Bronchial epithelial cell (primary cell): ENCODE results near the gene ADAMTS12. TPM values are rescaled to one million over a fixed set of nuclear protein-coding genes. Genes with fewer than 3 reads are reported as not detected.

Experiments used
- DNase-seq: peaks from one replicate; pipeline ENCODE4 v3.0.0-alpha.2; 2010; ENCODE audit warnings: low read depth
- FAIRE-seq: peaks from 2 replicates; lab custom pipeline; 2011; peaks lifted over from hg19 to GRCh38; lab: Jason Lieb, UNC
- H3K27me3 ChIP-seq: 2 replicates; pipeline ENCODE4 v1.5.1; 2011; ENCODE audit warnings: low read length; ENCODE audit not compliant: control insufficient read depth, insufficient read depth
- H3K36me3 ChIP-seq: 2 replicates; pipeline ENCODE4 v1.5.1; 2011; ENCODE audit warnings: low read length; ENCODE audit not compliant: control insufficient read depth, insufficient read depth
- H3K4me3 ChIP-seq: 2 replicates; pipeline ENCODE4 v1.5.1; 2011; ENCODE audit warnings: mild to moderate bottlenecking, low read depth, low read length, control low read depth
- total RNA-seq: library from RNA; depleted of rRNA; stranded (reverse); fragments of >200 nt; gene quantifications from 2 replicates; pipeline ENCODE4 v1.2.1, GENCODE V29; 2014
- TF ChIP-seq, protein P1 (sequence below): IDR thresholded peaks from 2 replicates; pipeline ENCODE4 v1.5.1; 2011; ENCODE audit warnings: mild to moderate bottlenecking, moderate library complexity, low read length, control low read depth, inconsistent platforms; ENCODE audit not compliant: insufficient read depth, severe bottlenecking

Gene ADAMTS12
- total RNA-seq, 1 donor from 2014 or later = 0.26 TPM

DNA sequence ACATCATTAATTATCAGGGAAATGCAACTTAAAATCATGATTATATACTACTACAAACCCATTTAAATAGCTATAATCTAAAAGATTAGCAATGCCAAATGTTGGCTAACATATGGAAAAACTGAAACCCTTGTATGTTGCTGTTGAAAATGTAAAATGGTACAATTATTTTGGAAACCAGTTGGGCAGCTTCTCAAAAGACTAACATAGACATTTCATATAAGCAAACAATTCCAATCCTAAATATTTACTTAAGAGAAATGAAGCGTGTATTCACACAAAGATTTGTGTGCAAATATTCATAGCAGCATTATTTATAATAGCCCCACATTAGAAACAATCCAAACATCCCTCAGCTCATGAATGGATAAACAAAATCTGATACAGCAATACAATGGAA is 106.2 kb downstream of the ADAMTS12 start:
- TF ChIP-seq, protein P1, sequence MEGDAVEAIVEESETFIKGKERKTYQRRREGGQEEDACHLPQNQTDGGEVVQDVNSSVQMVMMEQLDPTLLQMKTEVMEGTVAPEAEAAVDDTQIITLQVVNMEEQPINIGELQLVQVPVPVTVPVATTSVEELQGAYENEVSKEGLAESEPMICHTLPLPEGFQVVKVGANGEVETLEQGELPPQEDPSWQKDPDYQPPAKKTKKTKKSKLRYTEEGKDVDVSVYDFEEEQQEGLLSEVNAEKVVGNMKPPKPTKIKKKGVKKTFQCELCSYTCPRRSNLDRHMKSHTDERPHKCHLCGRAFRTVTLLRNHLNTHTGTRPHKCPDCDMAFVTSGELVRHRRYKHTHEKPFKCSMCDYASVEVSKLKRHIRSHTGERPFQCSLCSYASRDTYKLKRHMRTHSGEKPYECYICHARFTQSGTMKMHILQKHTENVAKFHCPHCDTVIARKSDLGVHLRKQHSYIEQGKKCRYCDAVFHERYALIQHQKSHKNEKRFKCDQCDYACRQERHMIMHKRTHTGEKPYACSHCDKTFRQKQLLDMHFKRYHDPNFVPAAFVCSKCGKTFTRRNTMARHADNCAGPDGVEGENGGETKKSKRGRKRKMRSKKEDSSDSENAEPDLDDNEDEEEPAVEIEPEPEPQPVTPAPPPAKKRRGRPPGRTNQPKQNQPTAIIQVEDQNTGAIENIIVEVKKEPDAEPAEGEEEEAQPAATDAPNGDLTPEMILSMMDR = no peak
- Histone ChIP-seq H3K36me3 (no peaks in the 10 kb centered on the region), H3K27me3 (no peaks in the 10 kb centered on the region), H3K4me3 (no peak overlapping the region)
- FAIRE-seq (no peak), DNase-seq (no peak)

DNA sequence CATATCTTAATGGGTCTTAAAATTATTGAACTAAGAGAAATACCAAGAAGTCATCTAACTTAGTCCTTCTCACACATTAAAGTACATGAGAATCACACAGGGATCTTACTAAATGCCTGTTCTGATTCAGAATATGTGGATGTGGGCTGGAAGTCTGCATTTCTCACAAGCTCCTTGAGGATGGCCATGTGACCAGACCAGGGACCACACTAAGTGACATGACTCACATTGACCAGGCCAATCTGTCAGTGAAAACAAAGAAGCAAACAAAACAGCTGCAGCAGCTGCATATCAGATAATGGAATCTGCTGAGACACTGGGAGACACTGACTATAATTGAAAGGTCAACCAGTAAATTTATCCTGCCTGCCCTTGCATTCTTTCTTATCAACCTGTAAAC is 110.5 kb downstream of the ADAMTS12 start:
- TF ChIP-seq, protein P1 = no peak
- Histone ChIP-seq H3K4me3 (no peak overlapping the region), H3K36me3 (no peaks in the 10 kb centered on the region), H3K27me3 (no peaks in the 10 kb centered on the region)
- FAIRE-seq (no peak), DNase-seq (no peak)

DNA sequence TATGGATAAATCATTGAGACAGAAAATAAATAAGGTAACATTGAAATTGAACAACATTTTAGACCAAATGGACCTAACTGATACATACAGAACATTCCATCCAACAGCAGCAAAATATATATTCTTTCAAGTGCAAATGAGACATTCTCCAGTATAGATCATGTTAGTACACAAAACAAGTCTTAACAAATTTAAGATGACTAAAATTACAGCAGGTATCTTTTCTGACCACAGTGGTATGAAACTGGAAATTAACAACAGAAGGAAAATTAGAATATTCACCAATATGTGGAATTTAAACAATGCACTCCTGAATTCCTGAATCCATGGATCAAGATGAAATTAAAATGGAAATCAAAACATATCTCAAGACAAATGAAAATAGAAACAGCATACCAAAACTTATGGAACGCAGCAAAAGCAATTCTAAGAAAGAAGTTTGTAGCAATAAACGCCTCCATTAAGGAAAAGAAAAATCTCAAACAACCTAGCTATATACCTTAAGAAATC is 115.6 kb downstream of the ADAMTS12 start:
- FAIRE-seq (no peak), DNase-seq (peak; percentile 11)
- H3K27me3 ChIP-seq = no peaks in the 10 kb centered on the region
- no peaks in the 10 kb centered on the region for H3K36me3 ChIP-seq
- H3K4me3 ChIP-seq = no peak overlapping the region
- TF ChIP-seq, protein P1 = no peak

DNA sequence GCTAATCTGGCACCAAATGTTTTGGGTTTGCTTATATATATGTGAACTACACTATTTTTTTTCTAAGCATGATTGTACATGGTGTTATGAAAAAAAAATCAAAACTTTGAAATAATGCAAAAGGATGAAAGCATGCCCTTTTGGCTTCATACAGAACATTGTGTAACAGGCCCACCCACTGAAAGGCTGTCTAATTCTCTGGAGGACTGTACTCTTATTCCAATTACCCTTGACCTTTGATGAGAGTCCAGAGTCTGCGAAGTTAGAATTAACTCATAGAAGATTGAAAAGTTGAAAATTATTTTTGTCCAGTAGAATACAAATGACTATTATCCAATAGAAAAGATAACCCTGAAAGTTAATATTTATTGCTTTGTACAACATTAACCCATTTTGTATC is 117.4 kb downstream of the ADAMTS12 start:
- Histone ChIP-seq H3K27me3 (no peaks in the 10 kb centered on the region), H3K4me3 (no peak overlapping the region), H3K36me3 (no peaks in the 10 kb centered on the region)
- DNase-seq (no peak), FAIRE-seq (no peak)
- TF ChIP-seq, protein P1 = no peak

DNA sequence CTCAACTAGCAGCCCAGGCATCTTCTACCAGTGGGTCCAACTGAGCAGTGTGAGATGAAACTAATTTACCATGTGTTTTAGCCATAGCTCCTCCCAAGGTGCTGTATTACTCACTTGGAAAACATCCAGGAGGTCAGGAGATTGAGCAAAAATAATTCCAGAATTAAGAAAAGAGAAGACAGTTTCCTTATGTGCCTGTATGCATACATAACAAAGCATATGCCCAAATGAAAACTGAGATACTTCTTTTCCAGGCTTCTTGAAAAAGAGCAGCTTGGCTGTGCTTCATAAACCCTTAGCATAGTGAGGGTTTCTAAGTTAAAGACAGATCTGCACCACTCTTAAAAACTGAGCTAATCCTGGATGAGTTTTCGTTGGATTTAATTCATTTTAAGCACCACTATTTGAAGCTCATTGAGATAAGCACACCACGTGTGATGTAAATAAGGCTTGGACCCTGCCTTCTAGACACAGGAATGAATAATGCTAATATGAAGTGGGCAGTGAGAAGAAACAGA is 119.4 kb downstream of the ADAMTS12 start:
- peak; percentile 42 for DNase-seq
- no peak overlapping the region for H3K4me3 ChIP-seq
- TF ChIP-seq, protein P1 = no peak
- H3K27me3 ChIP-seq = no peaks in the 10 kb centered on the region
- no peak for FAIRE-seq
- no peaks in the 10 kb centered on the region for H3K36me3 ChIP-seq

DNA sequence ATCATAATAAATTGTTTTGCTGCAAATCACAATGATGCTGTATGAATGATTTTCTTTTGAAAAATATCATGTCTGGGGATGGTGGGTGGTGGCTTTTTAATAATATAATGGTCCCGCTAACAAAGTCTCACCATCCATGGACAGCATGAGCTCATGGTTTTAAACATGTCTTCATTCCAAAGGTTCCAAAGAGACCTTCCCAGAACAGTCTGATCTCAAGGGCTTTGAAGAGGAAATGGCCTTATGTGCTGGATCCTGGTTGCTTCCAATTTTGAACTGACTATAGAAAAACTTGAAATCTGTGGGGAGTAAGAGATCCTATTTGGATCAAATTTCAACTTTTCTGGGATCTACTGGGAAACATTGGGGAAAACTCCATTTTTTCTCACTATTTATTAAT is 121.8 kb downstream of the ADAMTS12 start:
- Histone ChIP-seq H3K27me3 (no peaks in the 10 kb centered on the region), H3K4me3 (no peak overlapping the region), H3K36me3 (no peaks in the 10 kb centered on the region)
- DNase-seq (no peak), FAIRE-seq (no peak)
- TF ChIP-seq, protein P1 = no peak
